Measurements from ENCODE around the gene CFAP73.

DNA sequence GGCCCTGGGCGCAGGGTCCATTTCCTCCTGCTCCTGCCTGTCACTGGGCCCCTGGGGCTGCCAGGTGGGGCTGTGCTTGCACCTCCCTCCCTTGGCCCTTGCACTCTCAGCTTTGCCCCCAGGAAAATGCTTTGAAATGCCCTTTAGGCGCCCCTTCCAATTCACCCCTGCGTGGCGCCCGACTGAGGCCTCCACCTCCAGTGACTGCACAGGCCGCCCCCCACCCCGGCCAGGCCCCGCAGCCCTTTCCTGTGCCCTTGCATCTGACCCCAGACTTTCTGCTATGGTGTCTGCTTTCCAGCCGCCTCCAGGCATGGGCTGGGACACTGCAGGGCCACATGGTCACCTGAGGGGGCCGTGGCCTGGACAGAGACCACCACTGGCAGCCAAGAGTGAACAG is 18.3 kb downstream of the CFAP73 start:
- TF ChIP-seq, protein P1, sequence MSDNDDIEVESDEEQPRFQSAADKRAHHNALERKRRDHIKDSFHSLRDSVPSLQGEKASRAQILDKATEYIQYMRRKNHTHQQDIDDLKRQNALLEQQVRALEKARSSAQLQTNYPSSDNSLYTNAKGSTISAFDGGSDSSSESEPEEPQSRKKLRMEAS (IDR thresholded peaks at IDR 0.05): no peak
- TF ChIP-seq CEBPB (IDR thresholded peaks at IDR 0.05; ENCODE audit: low read depth, low read length) (no peak), POLR2A (IDR thresholded peaks at IDR 0.05; ENCODE audit: control extremely low read depth in 1 of 2, low read depth in 2 of 2, low read length in 2 of 2) (no peak), GTF2F1 (IDR thresholded peaks at IDR 0.05; ENCODE audit: borderline replicate concordance, low read depth, low read length) (no peak), PHF8 (conservative IDR thresholded peaks at IDR 0.05; ENCODE audit: low read depth, low read length) (no peak), RFX5 (IDR thresholded peaks at IDR 0.05; ENCODE audit: borderline replicate concordance, low read depth, low read length) (no peak), SUZ12 (IDR thresholded peaks at IDR 0.05; ENCODE audit: low read length) (no peak), CREB1 (IDR thresholded peaks at IDR 0.05) (no peak)

All from H1 (cell line).